GM23248 (cell line): Measurements from ENCODE around the gene TMEM207.

Experiments used
- EZH2 ChIP-seq: fragments of 200-600 bp; sonication (generic); IDR thresholded peaks from 2 replicates; pipeline ENCODE4 v1.6.1; 2018; ENCODE audit warnings: antibody characterized with exemption, mild to moderate bottlenecking; ENCODE audit not compliant: insufficient read depth, poor library complexity, severe bottlenecking
- EZH2phosphoT487 ChIP-seq: fragments of 200-600 bp; sonication (generic); IDR thresholded peaks from 2 replicates; pipeline ENCODE4 v1.6.1; 2018; ENCODE audit warnings: antibody characterized with exemption, moderate library complexity, mild to moderate bottlenecking, low read depth; ENCODE audit not compliant: insufficient read depth

DNA sequence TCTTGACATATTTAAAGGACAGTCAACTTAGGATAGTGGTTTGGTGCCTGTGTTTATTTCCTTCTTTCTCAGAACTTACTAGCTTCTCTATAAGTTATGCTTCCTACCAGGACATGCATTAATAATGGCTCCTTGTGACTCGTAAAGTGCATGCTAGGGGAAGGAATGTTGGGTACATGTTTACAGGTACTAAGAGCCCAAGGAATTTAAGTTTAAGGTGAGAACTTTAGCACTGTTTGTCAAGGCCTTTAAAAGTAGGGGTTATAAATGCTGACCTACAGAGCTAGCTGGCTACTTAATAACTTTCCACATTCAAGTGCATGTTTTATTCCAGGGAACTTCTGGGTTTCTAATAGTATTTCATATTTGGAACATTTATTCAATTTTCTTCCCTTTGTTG lies at the start of gene TMEM207:
- TF ChIP-seq EZH2 (no peak), EZH2phosphoT487 (no peak)
